ENCODE measurements around the gene RNF144B. TPM values are rescaled to one million over a fixed set of nuclear protein-coding genes. Genes with fewer than 3 reads are reported as not detected.
"Not testable (repeated sequence)": the region's sequence is repeated elsewhere in the genome, so short reads cannot be mapped to it uniquely, and the experiment has no call there.

RNF144B gene
- total and polyA plus RNA-seq, 7 donors: 6.0 to 94.9 (median 34.5) TPM

DNA sequence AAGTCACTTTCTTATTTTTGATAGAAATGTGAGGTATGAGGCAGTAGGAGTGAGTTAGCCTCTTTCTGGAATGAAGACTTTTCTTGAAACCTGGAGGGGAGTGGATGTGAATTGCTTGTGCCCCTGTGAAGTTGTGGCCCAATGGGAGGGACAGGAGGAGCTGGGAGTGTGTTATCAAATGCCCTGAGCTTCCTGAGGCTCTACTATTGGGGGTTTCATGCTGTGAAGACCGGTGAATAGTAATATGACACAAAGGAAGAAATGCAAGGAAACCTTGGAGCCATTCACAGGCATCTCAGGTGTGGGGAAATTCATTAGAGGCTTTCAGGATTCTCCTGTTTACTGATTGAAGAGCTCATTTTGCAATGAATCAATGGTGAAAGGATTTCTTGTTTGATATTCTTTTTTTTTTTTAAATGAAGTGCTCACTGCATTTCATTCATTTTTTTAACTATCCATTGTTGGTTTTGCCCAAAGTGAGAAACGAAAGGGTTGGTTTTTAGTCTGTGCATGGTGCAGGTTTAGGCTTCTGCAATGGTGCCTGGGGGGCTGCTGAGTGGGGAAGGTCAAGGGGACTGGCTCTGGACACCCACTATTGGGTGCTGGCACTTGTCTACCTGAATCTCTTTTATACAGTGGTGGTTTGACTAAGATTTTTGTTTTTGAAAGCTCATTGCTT is 8.2 kb downstream of the RNF144B start:
- Histone ChIP-seq H3K27me3 (ENCODE audit: insufficient read depth in 3 of 3, low read length in 2 of 3) (no peaks in the 10 kb centered on the region), H3K4me3 (peak overlapping the region; percentile 23), H3K27ac (peak overlapping the region; percentile 58), H3K9me3 (no peaks in the 10 kb centered on the region), H3K36me3 (ENCODE audit: insufficient read depth in 1 of 2, low read depth in 1 of 2) (peaks cover 0 to 28% of the 10 kb centered on the region in 2 donors), H3K4me1 (peaks cover 83% of the 10 kb centered on the region)
- intact Hi-C loops (cut with DNase I): no loop called here
- TF ChIP-seq, protein P1, sequence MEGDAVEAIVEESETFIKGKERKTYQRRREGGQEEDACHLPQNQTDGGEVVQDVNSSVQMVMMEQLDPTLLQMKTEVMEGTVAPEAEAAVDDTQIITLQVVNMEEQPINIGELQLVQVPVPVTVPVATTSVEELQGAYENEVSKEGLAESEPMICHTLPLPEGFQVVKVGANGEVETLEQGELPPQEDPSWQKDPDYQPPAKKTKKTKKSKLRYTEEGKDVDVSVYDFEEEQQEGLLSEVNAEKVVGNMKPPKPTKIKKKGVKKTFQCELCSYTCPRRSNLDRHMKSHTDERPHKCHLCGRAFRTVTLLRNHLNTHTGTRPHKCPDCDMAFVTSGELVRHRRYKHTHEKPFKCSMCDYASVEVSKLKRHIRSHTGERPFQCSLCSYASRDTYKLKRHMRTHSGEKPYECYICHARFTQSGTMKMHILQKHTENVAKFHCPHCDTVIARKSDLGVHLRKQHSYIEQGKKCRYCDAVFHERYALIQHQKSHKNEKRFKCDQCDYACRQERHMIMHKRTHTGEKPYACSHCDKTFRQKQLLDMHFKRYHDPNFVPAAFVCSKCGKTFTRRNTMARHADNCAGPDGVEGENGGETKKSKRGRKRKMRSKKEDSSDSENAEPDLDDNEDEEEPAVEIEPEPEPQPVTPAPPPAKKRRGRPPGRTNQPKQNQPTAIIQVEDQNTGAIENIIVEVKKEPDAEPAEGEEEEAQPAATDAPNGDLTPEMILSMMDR (IDR thresholded peaks at IDR 0.05): no peak
- ATAC-seq: no peak
- no peak for DNase-seq
- WGBS, 3 donors: 28 to 59% (median 40%) methylated on average over 2 of the region's 2 CpGs

- WGBS, 3 donors: 79 to 93% (median 91%) methylated on average over 1 of the region's 1 CpG
- intact Hi-C loops (cut with DNase I): no loop called here
- H3K27me3 ChIP-seq (ENCODE audit: insufficient read depth in 3 of 3, low read length in 2 of 3): no peaks in the 10 kb centered on the region
- H3K9me3 ChIP-seq: no peaks in the 10 kb centered on the region
- ATAC-seq (no peak), DNase-seq (no peak)
- H3K4me1 ChIP-seq: peaks cover 83% of the 10 kb centered on the region
- no peak overlapping the region for H3K4me3 ChIP-seq
- TF ChIP-seq, protein P1 (IDR thresholded peaks at IDR 0.05): no peak
- H3K36me3 ChIP-seq (ENCODE audit: insufficient read depth in 1 of 2, low read depth in 1 of 2): peaks cover 0 to 30% of the 10 kb centered on the region in 2 donors
- H3K27ac ChIP-seq: peak overlapping the region; percentile 58
These were observed 8.7 kb downstream of the RNF144B start for GRCh38 chr6:18395856-18396197.

- 60 to 82% (median 66%) methylated on average over 6 of the region's 6 CpGs for WGBS, 3 donors
- Histone ChIP-seq H3K4me3 (no peak overlapping the region), H3K27me3 (ENCODE audit: insufficient read depth in 3 of 3, low read length in 2 of 3) (no peaks in the 10 kb centered on the region), H3K9me3 (no peaks in the 10 kb centered on the region), H3K4me1 (peaks cover 77% of the 10 kb centered on the region), H3K27ac (peak overlapping the region; percentile 58), H3K36me3 (ENCODE audit: insufficient read depth in 1 of 2, low read depth in 1 of 2) (peaks cover 0 to 43% of the 10 kb centered on the region in 2 donors)
- intact Hi-C loops (cut with DNase I): no loop called here
- ATAC-seq (peak in 2 of 4 donors; percentile 43 to 53), DNase-seq (no peak)
- TF ChIP-seq, protein P1 (IDR thresholded peaks at IDR 0.05): no peak
These were observed 10.6 kb downstream of the RNF144B start for GRCh38 chr6:18397701-18398100.

DNA sequence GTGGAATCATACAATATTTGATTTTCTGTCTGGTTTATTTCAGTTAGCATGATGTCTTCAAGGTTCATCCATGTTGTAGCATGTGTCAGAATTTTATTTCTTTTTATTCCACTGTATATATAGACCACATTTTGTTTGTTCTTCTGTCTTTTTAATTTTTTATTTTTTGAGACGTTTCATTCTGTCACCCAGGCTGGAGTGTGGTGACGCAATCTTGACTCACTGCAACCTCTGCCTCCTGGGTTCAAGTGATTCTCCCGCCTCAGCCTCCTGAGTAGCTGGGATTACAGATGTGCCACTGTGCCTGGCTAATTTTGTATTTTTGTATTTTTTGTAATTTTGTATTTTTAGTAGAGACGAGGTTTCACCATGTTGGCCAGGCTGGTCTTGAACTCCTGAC is 11.1 kb downstream of the RNF144B start:
- WGBS, 3 donors: 72 to 91% (median 78%) methylated on average over 4 of the region's 4 CpGs
- H3K9me3 ChIP-seq; ATAC-seq; H3K4me3 ChIP-seq; intact Hi-C loops (cut with DNase I); DNase-seq; H3K27me3 ChIP-seq (ENCODE audit: insufficient read depth in 3 of 3, low read length in 2 of 3): not testable (repeated sequence)
- Histone ChIP-seq H3K36me3 (ENCODE audit: insufficient read depth in 1 of 2, low read depth in 1 of 2) (peaks cover 0 to 48% of the 10 kb centered on the region in 2 donors), H3K4me1 (peaks cover 77% of the 10 kb centered on the region), H3K27ac (peak overlapping the region; percentile 58)

DNA sequence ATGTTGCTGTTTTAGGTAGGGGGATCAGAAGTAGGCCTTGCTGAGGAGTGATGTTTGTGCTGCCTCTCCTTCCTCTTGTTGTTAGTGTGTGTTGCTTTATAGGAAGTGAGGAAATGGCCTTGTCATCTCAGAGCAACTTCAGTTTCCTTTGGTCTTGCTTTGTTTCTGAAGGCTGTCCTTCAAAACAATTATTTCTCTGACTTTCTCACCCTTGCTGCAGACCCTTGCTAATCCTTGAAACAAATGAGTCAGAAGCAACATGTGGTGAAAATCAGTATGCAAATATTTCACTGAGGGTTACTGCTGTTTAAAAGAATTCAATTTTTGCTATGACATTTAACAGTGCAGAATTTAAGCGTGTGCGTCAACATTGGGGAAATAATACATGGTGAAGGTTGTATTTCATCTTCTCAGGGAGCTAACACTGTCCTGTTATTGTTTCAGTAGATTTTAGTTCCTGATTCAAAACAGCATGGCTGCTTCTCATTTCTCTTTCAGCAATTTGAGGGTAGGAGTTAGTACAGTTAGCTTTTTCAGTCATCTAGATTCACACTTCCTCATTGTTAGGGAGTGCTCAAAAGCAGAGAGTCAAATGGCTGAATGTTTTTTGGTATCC is 13.8 kb downstream of the RNF144B start:
- intact Hi-C loops (cut with DNase I): no loop called here
- H3K36me3 ChIP-seq (ENCODE audit: insufficient read depth in 1 of 2, low read depth in 1 of 2): peaks cover 0 to 66% of the 10 kb centered on the region in 2 donors
- TF ChIP-seq, protein P1 (IDR thresholded peaks at IDR 0.05): no peak
- no peaks in the 10 kb centered on the region for H3K9me3 ChIP-seq
- DNase-seq (no peak), ATAC-seq (no peak)
- 82 to 88% (median 82%) methylated on average over 2 of the region's 2 CpGs for WGBS, 3 donors
- H3K27ac ChIP-seq: peak overlapping the region; percentile 88
- H3K27me3 ChIP-seq (ENCODE audit: insufficient read depth in 3 of 3, low read length in 2 of 3): no peaks in the 10 kb centered on the region
- no peak overlapping the region for H3K4me3 ChIP-seq
- peaks cover 74% of the 10 kb centered on the region for H3K4me1 ChIP-seq

- H3K4me3 ChIP-seq; intact Hi-C loops (cut with DNase I); H3K9me3 ChIP-seq; H3K27me3 ChIP-seq (ENCODE audit: insufficient read depth in 3 of 3, low read length in 2 of 3); DNase-seq: not testable (repeated sequence)
- Histone ChIP-seq H3K4me1 (peaks cover 63% of the 10 kb centered on the region), H3K27ac (peak overlapping the region; percentile 88), H3K36me3 (ENCODE audit: insufficient read depth in 1 of 2, low read depth in 1 of 2) (peaks cover 0 to 59% of the 10 kb centered on the region in 2 donors)
- ATAC-seq: peak in 1 of 4 donors; percentile 15
- 81 to 92% (median 84%) methylated on average over 6 of the region's 6 CpGs for WGBS, 3 donors
These were observed 17.8 kb downstream of the RNF144B start for GRCh38 chr6:18404965-18405364.

Data from psoas muscle (tissue), 8 donors.